Measurements from ENCODE around the gene RBMS3. TPM values are rescaled to one million over a fixed set of nuclear protein-coding genes. Genes with fewer than 3 reads are reported as not detected.

The RBMS3 gene
- total RNA-seq, 1 donor from 2014 or later, result 0.47 TPM

GRCh38 chr3:29451920-29452319 lies 171.0 kb downstream of the RBMS3 start:
- Histone ChIP-seq H4K20me1 (ENCODE audit: low read depth) (no peaks in the 10 kb centered on the region), H3K9ac (no peak overlapping the region), H3K4me2 (no peak overlapping the region), H3K27ac (no peak overlapping the region), H3K36me3 (no peaks in the 10 kb centered on the region), H3K27me3 (no peaks in the 10 kb centered on the region), H3K4me3 (no peak overlapping the region), H3K79me2 (ENCODE audit: low read depth) (no peaks in the 10 kb centered on the region), H3K4me1 (peaks cover 18% of the 10 kb centered on the region), H3F3A (ENCODE audit: low read depth) (no peaks in the 10 kb centered on the region), H3K9me3 (ENCODE audit: low read depth) (no peaks in the 10 kb centered on the region), H2AFZ (replicated peaks) (no peak overlapping the region)
- TF ChIP-seq EZH2 (IDR thresholded peaks at IDR 0.05) (no peak), EZH2phosphoT487 (IDR thresholded peaks at IDR 0.05) (no peak), CTCF (IDR thresholded peaks at IDR 0.05) (no peak)
- no peaks in the 10 kb centered on the region for H3K27me3 Mint-ChIP-seq (ENCODE audit: insufficient read depth, low read depth)
- H3K36me3 Mint-ChIP-seq, result no peaks in the 10 kb centered on the region
- no peak overlapping the region for H3K4me3 Mint-ChIP-seq
- peaks cover 20% of the 10 kb centered on the region for H3K4me1 Mint-ChIP-seq
- no peak overlapping the region for H3K27ac Mint-ChIP-seq
- no peak for DNase-seq (ENCODE audit: low spot score)
- no peaks in the 10 kb centered on the region for H3K9me3 Mint-ChIP-seq

GRCh38 chr3:29452934-29453283 lies 172.0 kb downstream of the RBMS3 start:
- Histone ChIP-seq H3K36me3 (no peaks in the 10 kb centered on the region), H2AFZ (replicated peaks) (no peak overlapping the region), H3K4me3 (no peak overlapping the region), H3K27ac (no peak overlapping the region), H3K79me2 (ENCODE audit: low read depth) (no peaks in the 10 kb centered on the region), H4K20me1 (ENCODE audit: low read depth) (no peaks in the 10 kb centered on the region), H3F3A (ENCODE audit: low read depth) (no peaks in the 10 kb centered on the region), H3K9ac (no peak overlapping the region), H3K4me2 (no peak overlapping the region), H3K9me3 (ENCODE audit: low read depth) (no peaks in the 10 kb centered on the region), H3K27me3 (no peaks in the 10 kb centered on the region), H3K4me1 (peaks cover 16% of the 10 kb centered on the region)
- H3K27me3 Mint-ChIP-seq (ENCODE audit: insufficient read depth, low read depth), result no peaks in the 10 kb centered on the region
- H3K4me1 Mint-ChIP-seq, result peaks cover 17% of the 10 kb centered on the region
- H3K4me3 Mint-ChIP-seq, result no peak overlapping the region
- H3K36me3 Mint-ChIP-seq, result no peaks in the 10 kb centered on the region
- TF ChIP-seq CTCF (IDR thresholded peaks at IDR 0.05), result no peak
- no peak for TF ChIP-seq EZH2phosphoT487 (IDR thresholded peaks at IDR 0.05)
- TF ChIP-seq EZH2 (IDR thresholded peaks at IDR 0.05), result no peak
- DNase-seq (ENCODE audit: low spot score), result no peak
- H3K27ac Mint-ChIP-seq, result no peak overlapping the region
- H3K9me3 Mint-ChIP-seq, result no peaks in the 10 kb centered on the region

- H3K27ac ChIP-seq, result no peak overlapping the region
- H3K27me3 ChIP-seq, result no peaks in the 10 kb centered on the region
- H4K20me1 ChIP-seq (ENCODE audit: low read depth), result no peaks in the 10 kb centered on the region
- H3K79me2 ChIP-seq (ENCODE audit: low read depth), result no peaks in the 10 kb centered on the region
- no peak for DNase-seq (ENCODE audit: low spot score)
- H3K4me3 Mint-ChIP-seq, result no peak overlapping the region
- H3K9ac ChIP-seq, result no peak overlapping the region
- H3K27ac Mint-ChIP-seq, result peak overlapping the region; percentile 86
- H3K36me3 Mint-ChIP-seq, result no peaks in the 10 kb centered on the region
- H3K4me2 ChIP-seq, result no peak overlapping the region
- H3K4me1 Mint-ChIP-seq, result peaks cover 12% of the 10 kb centered on the region
- H3F3A ChIP-seq (ENCODE audit: low read depth), result no peaks in the 10 kb centered on the region
- peaks cover 11% of the 10 kb centered on the region for H3K4me1 ChIP-seq
- peak overlapping the region; percentile 86 for H2AFZ ChIP-seq (replicated peaks)
- TF ChIP-seq EZH2phosphoT487 (IDR thresholded peaks at IDR 0.05) (no peak), CTCF (IDR thresholded peaks at IDR 0.05) (no peak), EZH2 (IDR thresholded peaks at IDR 0.05) (no peak)
- H3K27me3 Mint-ChIP-seq (ENCODE audit: insufficient read depth, low read depth), result peaks cover 1% of the 10 kb centered on the region
- no peaks in the 10 kb centered on the region for H3K9me3 Mint-ChIP-seq
- H3K36me3 ChIP-seq, result no peaks in the 10 kb centered on the region
- no peak overlapping the region for H3K4me3 ChIP-seq
- H3K9me3 ChIP-seq (ENCODE audit: low read depth), result no peaks in the 10 kb centered on the region
Observed at GRCh38 chr3:29453284-29454001, 172.6 kb downstream of the RBMS3 start.
